Measurements from ENCODE around the gene HMGCR.
A peak's percentile ranks its signal among the peaks of the same experiment; 100 is the strongest.
"Not testable (repeated sequence)": the region's sequence is repeated elsewhere in the genome, so short reads cannot be mapped to it uniquely, and the experiment has no call there.

HMGCR gene

GRCh38 chr5:75331095-75332090 lies 5.6 kb upstream of the HMGCR start:
- no peaks in the 10 kb centered on the region for H3K36me3 Mint-ChIP-seq (ENCODE audit: low read depth)
- no peak overlapping the region for H3K4me3 Mint-ChIP-seq
- peaks cover 9% of the 10 kb centered on the region for H3K9me3 Mint-ChIP-seq
- H3K4me1 Mint-ChIP-seq (ENCODE audit: low read depth), result peaks cover 6% of the 10 kb centered on the region
- intact Hi-C loops (cut with micrococcal nuclease), result no loop called here
- H3K27ac Mint-ChIP-seq, result no peak overlapping the region
- H3K27me3 Mint-ChIP-seq, result no peaks in the 10 kb centered on the region

GRCh38 chr5:75333759-75334158 lies 3.3 kb upstream of the HMGCR start:
- intact Hi-C loops (cut with micrococcal nuclease); H3K27me3 Mint-ChIP-seq; H3K4me3 Mint-ChIP-seq; H3K27ac Mint-ChIP-seq; H3K36me3 Mint-ChIP-seq (ENCODE audit: low read depth); H3K9me3 Mint-ChIP-seq: not testable (repeated sequence)
- H3K4me1 Mint-ChIP-seq (ENCODE audit: low read depth), result peaks cover 19% of the 10 kb centered on the region

GRCh38 chr5:75334413-75334812 lies 2.6 kb upstream of the HMGCR start:
- H3K4me1 Mint-ChIP-seq (ENCODE audit: low read depth), result peaks cover 25% of the 10 kb centered on the region
- intact Hi-C loops (cut with micrococcal nuclease); H3K9me3 Mint-ChIP-seq; H3K27ac Mint-ChIP-seq; H3K36me3 Mint-ChIP-seq (ENCODE audit: low read depth); H3K27me3 Mint-ChIP-seq; H3K4me3 Mint-ChIP-seq: not testable (repeated sequence)

- Mint-ChIP-seq H3K27me3 (no peaks in the 10 kb centered on the region), H3K36me3 (ENCODE audit: low read depth) (peaks cover 4% of the 10 kb centered on the region), H3K9me3 (peaks cover 9% of the 10 kb centered on the region), H3K4me3 (no peak overlapping the region), H3K27ac (no peak overlapping the region), H3K4me1 (ENCODE audit: low read depth) (peaks cover 36% of the 10 kb centered on the region)
- intact Hi-C loops (cut with micrococcal nuclease), result loop anchor here (5.0 kb wide), 1 partner anchor 177 kb away; the partner anchor contains the start of genes CERT1 and POLK
Observed at GRCh38 chr5:75335486-75335885, 1.5 kb upstream of the HMGCR start.

GRCh38 chr5:75335952-75336614 lies 937 bp upstream of the HMGCR start:
- H3K9me3 Mint-ChIP-seq, result peaks cover 9% of the 10 kb centered on the region
- no peaks in the 10 kb centered on the region for H3K27me3 Mint-ChIP-seq
- H3K27ac Mint-ChIP-seq, result no peak overlapping the region
- peaks cover 42% of the 10 kb centered on the region for H3K4me1 Mint-ChIP-seq (ENCODE audit: low read depth)
- H3K36me3 Mint-ChIP-seq (ENCODE audit: low read depth), result peaks cover 10% of the 10 kb centered on the region
- no peak overlapping the region for H3K4me3 Mint-ChIP-seq
- intact Hi-C loops (cut with micrococcal nuclease), result loop anchor here (1.0 to 5.0 kb wide), 3 partner anchors 17 to 176 kb away; partner anchors contain the start of genes CERT1 and POLK

- Mint-ChIP-seq H3K27me3 (no peaks in the 10 kb centered on the region), H3K9me3 (peaks cover 9% of the 10 kb centered on the region), H3K36me3 (ENCODE audit: low read depth) (peaks cover 16% of the 10 kb centered on the region), H3K4me3 (no peak overlapping the region), H3K27ac (no peak overlapping the region), H3K4me1 (ENCODE audit: low read depth) (peaks cover 40% of the 10 kb centered on the region)
- intact Hi-C loops (cut with micrococcal nuclease), result loop anchor here (2.0 to 5.0 kb wide), 2 partner anchors 19 to 175 kb away; partner anchors contain the start of genes CERT1 and POLK
Observed at GRCh38 chr5:75337366-75338021, 474 bp downstream of the HMGCR start.

GRCh38 chr5:75338408-75338807 lies 1.4 kb downstream of the HMGCR start:
- no peak overlapping the region for H3K27ac Mint-ChIP-seq
- H3K27me3 Mint-ChIP-seq, result no peaks in the 10 kb centered on the region
- intact Hi-C loops (cut with micrococcal nuclease), result loop anchor here (5.0 kb wide), 1 partner anchor 174 kb away; the partner anchor contains the start of genes CERT1 and POLK
- H3K36me3 Mint-ChIP-seq (ENCODE audit: low read depth), result peaks cover 22% of the 10 kb centered on the region
- peak overlapping the region; percentile 31 for H3K4me3 Mint-ChIP-seq
- H3K9me3 Mint-ChIP-seq, result peaks cover 9% of the 10 kb centered on the region
- peaks cover 40% of the 10 kb centered on the region for H3K4me1 Mint-ChIP-seq (ENCODE audit: low read depth)

- no peak overlapping the region for H3K4me3 Mint-ChIP-seq
- H3K27ac Mint-ChIP-seq, result no peak overlapping the region
- intact Hi-C loops (cut with micrococcal nuclease), result loop anchor here (10.0 kb wide), 3 partner anchors 234 to 576 kb away; partner anchors contain the start of genes GFM2 and NSA2
- H3K4me1 Mint-ChIP-seq (ENCODE audit: low read depth), result peaks cover 40% of the 10 kb centered on the region
- H3K9me3 Mint-ChIP-seq, result no peaks in the 10 kb centered on the region
- no peaks in the 10 kb centered on the region for H3K27me3 Mint-ChIP-seq
- H3K36me3 Mint-ChIP-seq (ENCODE audit: low read depth), result peaks cover 47% of the 10 kb centered on the region
Observed at GRCh38 chr5:75340714-75341478, 3.9 kb downstream of the HMGCR start.

GRCh38 chr5:75341934-75342333 lies 4.9 kb downstream of the HMGCR start:
- Mint-ChIP-seq H3K36me3 (ENCODE audit: low read depth) (peaks cover 57% of the 10 kb centered on the region), H3K27ac (no peak overlapping the region), H3K27me3 (no peaks in the 10 kb centered on the region), H3K9me3 (no peaks in the 10 kb centered on the region), H3K4me3 (no peak overlapping the region), H3K4me1 (ENCODE audit: low read depth) (peaks cover 40% of the 10 kb centered on the region)
- intact Hi-C loops (cut with micrococcal nuclease), result loop anchor here (10.0 kb wide), 3 partner anchors 233 to 577 kb away; partner anchors contain the start of genes GFM2 and NSA2

GRCh38 chr5:75342836-75343235 lies 5.8 kb downstream of the HMGCR start:
- intact Hi-C loops (cut with micrococcal nuclease), result loop anchor here (10.0 kb wide), 3 partner anchors 232 to 578 kb away; partner anchors contain the start of genes GFM2 and NSA2
- Mint-ChIP-seq H3K9me3 (no peaks in the 10 kb centered on the region), H3K36me3 (ENCODE audit: low read depth) (peaks cover 66% of the 10 kb centered on the region), H3K27ac (no peak overlapping the region), H3K4me1 (ENCODE audit: low read depth) (peaks cover 36% of the 10 kb centered on the region), H3K27me3 (no peaks in the 10 kb centered on the region), H3K4me3 (no peak overlapping the region)

GRCh38 chr5:75348241-75348640 lies 11.2 kb downstream of the HMGCR start:
- H3K36me3 Mint-ChIP-seq (ENCODE audit: low read depth), result peaks cover 91% of the 10 kb centered on the region
- intact Hi-C loops (cut with micrococcal nuclease), result loop anchor here (5.0 to 10.0 kb wide), 4 partner anchors 34 to 583 kb away; partner anchors contain the start of genes GFM2 and NSA2

GRCh38 chr5:75349663-75350062 lies 12.6 kb downstream of the HMGCR start:
- H3K36me3 Mint-ChIP-seq (ENCODE audit: low read depth), result peaks cover 87% of the 10 kb centered on the region

More at GRCh38 chr5:75348241-75348640, 11.2 kb downstream of the HMGCR start:
- Mint-ChIP-seq H3K9me3 (no peaks in the 10 kb centered on the region), H3K27ac (no peak overlapping the region), H3K4me1 (ENCODE audit: low read depth) (no peaks in the 10 kb centered on the region), H3K4me3 (no peak overlapping the region), H3K27me3 (no peaks in the 10 kb centered on the region)

More at GRCh38 chr5:75349663-75350062, 12.6 kb downstream of the HMGCR start:
- Mint-ChIP-seq H3K9me3 (no peaks in the 10 kb centered on the region), H3K4me1 (ENCODE audit: low read depth) (no peaks in the 10 kb centered on the region), H3K4me3 (no peak overlapping the region), H3K27me3 (no peaks in the 10 kb centered on the region), H3K27ac (no peak overlapping the region)
- intact Hi-C loops (cut with micrococcal nuclease), result loop anchor here (5.0 to 10.0 kb wide), 4 partner anchors 33 to 585 kb away; partner anchors contain the start of genes GFM2 and NSA2

Data from dendritic cell treated with granulocyte-macrophage colony-stimulating factor and Interleukin-4, amounts not matched to agents 40 ng/mL and 50 ng/mL, for 4 days (primary cell).